Left colon (tissue), 2 donors: ENCODE measurements around the gene PLIN3. TPM values are rescaled to one million over a fixed set of nuclear protein-coding genes. Genes with fewer than 3 reads are reported as not detected.

Source experiments
- ATAC-seq: fragments of 200-7000 bp; cut with Tn5 transposase; one replicate; pipeline ENCODE4 v1.9.1; 2020; ENCODE audit warnings: mild to moderate bottlenecking, moderate library complexity
- DNase-seq, 2 donors: peaks; one replicate each; pipeline ENCODE4 v3.0.0-alpha.2; 2020
- intact Hi-C, 2 donors: fragments of 100-400 bp; cut with DNase I in 1 of 2; cut with micrococcal nuclease in 1 of 2; formaldehyde crosslinking; loops; one replicate each; pipeline versions ENCODE4 v1.11.2 to v1.14.0; 2022; cut with DNase I, micrococcal nuclease
- long read RNA-seq: library from polyadenylated mRNA; unstranded; transcript quantifications from one replicate; pipeline ENCODE4 v2.0.0, GENCODE V29; 2021
- total RNA-seq, 2 donors: library from RNA; stranded (reverse); fragmentation: NEBNext Ultra II Directional; extraction: Animal tissue kit (Norgen Biotek cat#: 25700); gene quantifications; one replicate each; pipeline ENCODE4 v1.2.1, GENCODE V29; 2021
- donor health status: DM: no; HTN: no; CAD: no.
- donor health status: DM: yes; HTN: yes; CAD: no.

Gene PLIN3
- 100 to 1,000 TPM; 121 to 152 TPM for total RNA-seq
- long read RNA-seq, transcript PLIN3-201 (8 exons, 2,333 nt): major isoform, 536 of 639 reads
- long read RNA-seq, transcript PLIN3-202 (8 exons, 1,535 nt): minor isoform, 11 of 639 reads
- long read RNA-seq, partial matches to known transcripts: 60 of 639 reads
- long read RNA-seq, other reads (novel, unspliced or antisense): 30 of 639 reads

- peak; percentile 95 to 98 for DNase-seq
- intact Hi-C loops: no loop called here
- peak; percentile 91 for ATAC-seq
Observed at GRCh38 chr19:4867534-4868285, at the start of gene PLIN3. Gene PLIN3 (minus strand): TSS chr19:4867667. CDS start chr19:4861394, 6,273 bp downstream.

GRCh38 chr19:4916292-4917082, 49.0 kb upstream of the PLIN3 start:
- peak in 1 of 2 donors; percentile 26 for DNase-seq
- no peak for ATAC-seq
- intact Hi-C loops: no loop called here

GRCh38 chr19:4914736-4915501, 47.5 kb upstream of the PLIN3 start:
- peak; percentile 88 to 92 for DNase-seq
- intact Hi-C loops: loop anchor here in 1 of 2 donors (5.0 kb wide), 1 partner anchor 43 kb away; no protein-coding TSS in a partner anchor

GRCh38 chr19:4913996-4914735, 46.7 kb upstream of the PLIN3 start:
- ATAC-seq: no peak
- peak in 1 of 2 donors; percentile 18 for DNase-seq
- intact Hi-C loops: loop anchor here in 1 of 2 donors (5.0 kb wide), 1 partner anchor 42 kb away; no protein-coding TSS in a partner anchor

More at GRCh38 chr19:4914736-4915501, 47.5 kb upstream of the PLIN3 start:
- ATAC-seq: peak; percentile 91

- DNase-seq: peak; percentile 46 to 55
Observed at GRCh38 chr19:4911786-4912672, 44.6 kb upstream of the PLIN3 start.

GRCh38 chr19:4911314-4911713, 43.8 kb upstream of the PLIN3 start:
- ATAC-seq (no peak), DNase-seq (no peak)
- intact Hi-C loops: loop anchor here in 1 of 2 donors (5.0 kb wide), 1 partner anchor 39 kb away; no protein-coding TSS in a partner anchor

More at GRCh38 chr19:4911786-4912672, 44.6 kb upstream of the PLIN3 start:
- ATAC-seq: peak; percentile 26
- intact Hi-C loops: loop anchor here in 1 of 2 donors (5.0 kb wide), 1 partner anchor 40 kb away; no protein-coding TSS in a partner anchor

GRCh38 chr19:4910594-4911281, 43.3 kb upstream of the PLIN3 start:
- ATAC-seq: no peak
- intact Hi-C loops: loop anchor here in 1 of 2 donors (5.0 kb wide), 1 partner anchor 38 kb away; no protein-coding TSS in a partner anchor

GRCh38 chr19:4909897-4910593, 42.6 kb upstream of the PLIN3 start:
- peak; percentile 90 to 97 for DNase-seq
- intact Hi-C loops: loop anchor here in 1 of 2 donors (5.0 kb wide), 1 partner anchor 38 kb away; no protein-coding TSS in a partner anchor
- ATAC-seq: peak; percentile 93

More at GRCh38 chr19:4910594-4911281, 43.3 kb upstream of the PLIN3 start:
- DNase-seq: peak in 1 of 2 donors; percentile 20

GRCh38 chr19:4909156-4909896, 41.9 kb upstream of the PLIN3 start, which contains the start of gene UHRF1:
Gene UHRF1 (plus strand): TSS chr19:4909501. CDS start chr19:4910886, 1,385 bp downstream.
- no peak for ATAC-seq

GRCh38 chr19:4908781-4909155, 41.3 kb upstream of the PLIN3 start:
- intact Hi-C loops: no loop called here
- DNase-seq: no peak
- no peak for ATAC-seq

More at GRCh38 chr19:4909156-4909896, 41.9 kb upstream of the PLIN3 start, which contains the start of gene UHRF1:
- peak in 1 of 2 donors; percentile 23 for DNase-seq
- intact Hi-C loops: no loop called here

GRCh38 chr19:4908360-4908759, 40.9 kb upstream of the PLIN3 start:
- DNase-seq (no peak), ATAC-seq (no peak)
- intact Hi-C loops: no loop called here

GRCh38 chr19:4906963-4907362, 39.5 kb upstream of the PLIN3 start:
- intact Hi-C loops: no loop called here
- ATAC-seq (no peak), DNase-seq (no peak)

GRCh38 chr19:4904481-4904880, 37.0 kb upstream of the PLIN3 start:
- DNase-seq (no peak), ATAC-seq (peak; percentile 88)
- intact Hi-C loops: no loop called here

GRCh38 chr19:4902796-4903195, 35.3 kb upstream of the PLIN3 start, which contains the start of gene ARRDC5:
Gene ARRDC5 (minus strand): TSS chr19:4902896. CDS start chr19:4902825, 71 bp downstream.
- DNase-seq: no peak
- ATAC-seq: no peak
- intact Hi-C loops: no loop called here
